ENCODE data around the gene HOXD13.
A peak's percentile ranks its signal among the peaks of the same experiment; 100 is the strongest.

Gene HOXD13

GRCh38 chr2:176114120-176114929 lies 21.8 kb downstream of the HOXD13 start:
- Histone ChIP-seq H3K4me1 (ENCODE audit: insufficient read depth, low read length) (no peaks in the 10 kb centered on the region), H3K9ac (ENCODE audit: low read depth, low read length) (no peak overlapping the region), H3K36me3 (ENCODE audit: insufficient read depth, low read length) (no peaks in the 10 kb centered on the region), H3K9me3 (ENCODE audit: control insufficient read depth, insufficient read depth, low read length) (no peaks in the 10 kb centered on the region; the same call in 1 of the 2 replicates)

GRCh38 chr2:176114930-176115625 lies 22.6 kb downstream of the HOXD13 start:
- Histone ChIP-seq H3K9ac (ENCODE audit: low read depth, low read length) (no peak overlapping the region), H3K9me3 (ENCODE audit: control insufficient read depth, insufficient read depth, low read length) (no peaks in the 10 kb centered on the region; the same call in 1 of the 2 replicates), H3K36me3 (ENCODE audit: insufficient read depth, low read length) (no peaks in the 10 kb centered on the region), H3K4me1 (ENCODE audit: insufficient read depth, low read length) (no peaks in the 10 kb centered on the region)

GRCh38 chr2:176115883-176116813 lies 23.6 kb downstream of the HOXD13 start, which contains the start of gene HOXD10:
Gene HOXD10, plus strand, starts transcription at chr2:176116778. Its CDS starts 56 bp downstream, at chr2:176116834.
- Histone ChIP-seq H3K4me1 (ENCODE audit: insufficient read depth, low read length) (no peaks in the 10 kb centered on the region), H3K9me3 (ENCODE audit: control insufficient read depth, insufficient read depth, low read length) (no peaks in the 10 kb centered on the region; the same call in 1 of the 2 replicates), H3K36me3 (ENCODE audit: insufficient read depth, low read length) (no peaks in the 10 kb centered on the region), H3K9ac (ENCODE audit: low read depth, low read length) (peak within 1 kb of the TSS; percentile 30; the same call in 1 of the 2 replicates)

GRCh38 chr2:176117162-176117822 lies 24.8 kb downstream of the HOXD13 start:
- Histone ChIP-seq H3K4me1 (ENCODE audit: insufficient read depth, low read length) (no peaks in the 10 kb centered on the region), H3K9ac (ENCODE audit: low read depth, low read length) (no peak overlapping the region), H3K36me3 (ENCODE audit: insufficient read depth, low read length) (no peaks in the 10 kb centered on the region), H3K9me3 (ENCODE audit: control insufficient read depth, insufficient read depth, low read length) (no peaks in the 10 kb centered on the region; the same call in 1 of the 2 replicates)

GRCh38 chr2:176117823-176118371 lies 25.4 kb downstream of the HOXD13 start:
- H3K9me3 ChIP-seq (ENCODE audit: control insufficient read depth, insufficient read depth, low read length), result no peaks in the 10 kb centered on the region; the same call in 1 of the 2 replicates
- no peaks in the 10 kb centered on the region for H3K36me3 ChIP-seq (ENCODE audit: insufficient read depth, low read length)
- H3K9ac ChIP-seq (ENCODE audit: low read depth, low read length), result no peak overlapping the region
- no peaks in the 10 kb centered on the region for H3K4me1 ChIP-seq (ENCODE audit: insufficient read depth, low read length)

GRCh38 chr2:176118601-176119339 lies 26.2 kb downstream of the HOXD13 start:
- H3K36me3 ChIP-seq (ENCODE audit: insufficient read depth, low read length), result no peaks in the 10 kb centered on the region
- H3K9me3 ChIP-seq (ENCODE audit: control insufficient read depth, insufficient read depth, low read length), result no peaks in the 10 kb centered on the region; the same call in 1 of the 2 replicates
- H3K9ac ChIP-seq (ENCODE audit: low read depth, low read length), result no peak overlapping the region
- no peaks in the 10 kb centered on the region for H3K4me1 ChIP-seq (ENCODE audit: insufficient read depth, low read length)

- no peaks in the 10 kb centered on the region for H3K36me3 ChIP-seq (ENCODE audit: insufficient read depth, low read length)
- H3K9ac ChIP-seq (ENCODE audit: low read depth, low read length), result no peak overlapping the region
- H3K9me3 ChIP-seq (ENCODE audit: control insufficient read depth, insufficient read depth, low read length), result no peaks in the 10 kb centered on the region; the same call in 1 of the 2 replicates
- H3K4me1 ChIP-seq (ENCODE audit: insufficient read depth, low read length), result no peaks in the 10 kb centered on the region
Observed at GRCh38 chr2:176120364-176121189, 28.1 kb downstream of the HOXD13 start.

GRCh38 chr2:176121190-176122051 lies 28.9 kb downstream of the HOXD13 start:
- Histone ChIP-seq H3K36me3 (ENCODE audit: insufficient read depth, low read length) (no peaks in the 10 kb centered on the region), H3K9me3 (ENCODE audit: control insufficient read depth, insufficient read depth, low read length) (no peaks in the 10 kb centered on the region; the same call in 1 of the 2 replicates), H3K9ac (ENCODE audit: low read depth, low read length) (no peak overlapping the region), H3K4me1 (ENCODE audit: insufficient read depth, low read length) (no peaks in the 10 kb centered on the region)

GRCh38 chr2:176122052-176122682 lies 29.6 kb downstream of the HOXD13 start:
- Histone ChIP-seq H3K9ac (ENCODE audit: low read depth, low read length) (peak overlapping the region; percentile 24; the same call in 1 of the 2 replicates), H3K4me1 (ENCODE audit: insufficient read depth, low read length) (no peaks in the 10 kb centered on the region), H3K36me3 (ENCODE audit: insufficient read depth, low read length) (no peaks in the 10 kb centered on the region), H3K9me3 (ENCODE audit: control insufficient read depth, insufficient read depth, low read length) (no peaks in the 10 kb centered on the region)

- no peaks in the 10 kb centered on the region for H3K9me3 ChIP-seq (ENCODE audit: control insufficient read depth, insufficient read depth, low read length)
- peak within 1 kb of the TSS; percentile 24; the same call in 1 of the 2 replicates for H3K9ac ChIP-seq (ENCODE audit: low read depth, low read length)
- H3K36me3 ChIP-seq (ENCODE audit: insufficient read depth, low read length), result no peaks in the 10 kb centered on the region
- H3K4me1 ChIP-seq (ENCODE audit: insufficient read depth, low read length), result no peaks in the 10 kb centered on the region
Observed at GRCh38 chr2:176122683-176123410, 30.3 kb downstream of the HOXD13 start, which contains the start of gene HOXD9. Gene HOXD9, plus strand, starts transcription at chr2:176122719. Its CDS starts 50 bp downstream, at chr2:176122769.
